ENCODE data around the gene CUX1.
"Not testable (repeated sequence)": the region's sequence is repeated elsewhere in the genome, so short reads cannot be mapped to it uniquely, and the experiment has no call there.

The CUX1 gene

DNA sequence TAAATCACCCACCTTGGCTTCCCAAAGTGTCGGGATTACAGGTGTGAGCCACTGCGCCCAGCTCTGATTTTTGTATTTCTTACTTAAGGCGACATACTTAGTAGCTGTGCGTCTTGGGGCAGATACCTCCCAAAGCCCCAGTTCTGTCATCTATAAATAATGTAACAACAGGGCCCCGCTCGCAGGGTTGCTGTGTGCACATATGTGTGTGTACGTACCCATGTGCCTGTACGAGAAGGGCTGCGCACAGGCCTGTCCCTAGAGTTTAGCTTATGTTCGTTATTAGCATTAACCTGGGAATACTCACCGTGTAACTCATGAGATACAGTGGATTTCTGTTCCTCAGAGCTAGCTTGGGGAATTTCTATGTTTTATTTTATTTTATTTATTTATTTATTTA, 103.6 kb downstream of the CUX1 start:
- H3K4me1 ChIP-seq (ENCODE audit: low read depth, poor library complexity, severe bottlenecking) = no peaks in the 10 kb centered on the region
- 0 out of 2 replicates have a peak, but pooled peaks cover 5% of the 10 kb centered on the region for H3K79me2 ChIP-seq (ENCODE audit: insufficient read depth, low read depth)
- TF ChIP-seq, protein P1, sequence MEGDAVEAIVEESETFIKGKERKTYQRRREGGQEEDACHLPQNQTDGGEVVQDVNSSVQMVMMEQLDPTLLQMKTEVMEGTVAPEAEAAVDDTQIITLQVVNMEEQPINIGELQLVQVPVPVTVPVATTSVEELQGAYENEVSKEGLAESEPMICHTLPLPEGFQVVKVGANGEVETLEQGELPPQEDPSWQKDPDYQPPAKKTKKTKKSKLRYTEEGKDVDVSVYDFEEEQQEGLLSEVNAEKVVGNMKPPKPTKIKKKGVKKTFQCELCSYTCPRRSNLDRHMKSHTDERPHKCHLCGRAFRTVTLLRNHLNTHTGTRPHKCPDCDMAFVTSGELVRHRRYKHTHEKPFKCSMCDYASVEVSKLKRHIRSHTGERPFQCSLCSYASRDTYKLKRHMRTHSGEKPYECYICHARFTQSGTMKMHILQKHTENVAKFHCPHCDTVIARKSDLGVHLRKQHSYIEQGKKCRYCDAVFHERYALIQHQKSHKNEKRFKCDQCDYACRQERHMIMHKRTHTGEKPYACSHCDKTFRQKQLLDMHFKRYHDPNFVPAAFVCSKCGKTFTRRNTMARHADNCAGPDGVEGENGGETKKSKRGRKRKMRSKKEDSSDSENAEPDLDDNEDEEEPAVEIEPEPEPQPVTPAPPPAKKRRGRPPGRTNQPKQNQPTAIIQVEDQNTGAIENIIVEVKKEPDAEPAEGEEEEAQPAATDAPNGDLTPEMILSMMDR (conservative IDR thresholded peaks at IDR 0.05; ENCODE audit: low read depth, low read length) = no peak
- no peak overlapping the region for H3K4me3 ChIP-seq (IDR thresholded peaks at IDR 0.05; ENCODE audit: insufficient read depth, low read depth, low read length)
- no peak overlapping the region for H3K9ac ChIP-seq
- no peaks in the 10 kb centered on the region for H3K27me3 ChIP-seq (ENCODE audit: insufficient read depth, low read depth)
- no peak overlapping the region for H3K4me2 ChIP-seq
- H3K27ac ChIP-seq = no peak overlapping the region
- peaks cover 5% of the 10 kb centered on the region; the same call in 1 of the 2 replicates for H3K36me3 ChIP-seq (ENCODE audit: insufficient read depth)
- no peaks in the 10 kb centered on the region for H4K20me1 ChIP-seq (ENCODE audit: insufficient read depth)
- H2AFZ ChIP-seq (ENCODE audit: low read depth) = no peak overlapping the region

DNA sequence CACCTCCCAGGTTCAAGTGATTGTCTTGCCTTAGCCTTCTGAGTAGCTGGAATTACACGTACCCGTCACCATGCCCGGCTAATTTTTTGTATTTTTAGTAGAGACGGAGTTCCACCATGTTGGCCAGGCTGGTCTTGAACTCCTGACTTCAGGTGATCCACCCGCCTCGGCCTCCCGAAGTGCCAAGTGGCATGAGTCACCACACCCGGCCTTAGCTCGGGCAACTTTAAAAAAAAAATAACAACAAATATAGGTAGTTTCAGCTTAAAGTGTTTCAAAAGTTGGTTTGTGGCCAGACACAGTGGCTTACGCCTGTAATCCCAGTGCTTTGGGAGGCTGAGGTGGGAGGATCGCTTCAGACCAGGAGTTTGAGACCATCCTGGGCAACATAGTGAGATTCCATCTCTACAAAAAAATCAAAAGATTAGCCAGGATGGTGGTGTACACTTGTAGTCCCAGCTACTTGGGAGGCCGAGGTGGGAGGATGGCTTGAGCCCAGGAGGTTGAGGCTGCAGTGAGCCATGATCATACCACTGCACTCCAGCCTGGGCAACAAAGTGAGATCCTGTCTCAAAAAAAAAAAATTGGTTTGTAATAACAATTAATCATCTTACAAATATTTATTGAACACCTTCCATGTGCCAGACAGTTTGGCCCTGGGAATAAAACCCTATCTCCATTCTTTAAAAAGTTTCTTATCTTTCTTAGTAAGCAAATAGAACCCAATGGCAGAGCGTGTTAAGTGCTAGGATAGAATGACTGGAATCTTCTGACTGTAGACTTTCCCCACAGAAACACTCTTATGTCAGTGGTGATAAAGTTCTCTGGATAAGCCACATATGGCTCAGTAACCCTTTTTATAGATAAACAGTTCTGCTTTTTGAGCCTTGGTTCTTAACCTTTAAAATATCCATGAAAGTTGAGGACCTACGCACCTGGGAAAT, 104.4 kb downstream of the CUX1 start:
- not testable (repeated sequence) for H3K4me1 ChIP-seq (ENCODE audit: low read depth, poor library complexity, severe bottlenecking); H3K36me3 ChIP-seq (ENCODE audit: insufficient read depth); H3K27ac ChIP-seq; H3K79me2 ChIP-seq (ENCODE audit: insufficient read depth, low read depth); H3K9ac ChIP-seq; H3K27me3 ChIP-seq (ENCODE audit: insufficient read depth, low read depth); H3K4me2 ChIP-seq; H2AFZ ChIP-seq (ENCODE audit: low read depth); H4K20me1 ChIP-seq (ENCODE audit: insufficient read depth); H3K4me3 ChIP-seq (IDR thresholded peaks at IDR 0.05; ENCODE audit: insufficient read depth, low read depth, low read length)

- H4K20me1 ChIP-seq (ENCODE audit: insufficient read depth) = no peaks in the 10 kb centered on the region
- H3K79me2 ChIP-seq (ENCODE audit: insufficient read depth, low read depth) = 0 out of 2 replicates have a peak, but pooled peaks cover 5% of the 10 kb centered on the region
- H3K4me2 ChIP-seq = no peak overlapping the region
Measured at GRCh38 chr7:101922631-101923601, 105.5 kb downstream of the CUX1 start.

GRCh38 chr7:101923602-101923985, 106.2 kb downstream of the CUX1 start:
- Histone ChIP-seq H3K27me3 (ENCODE audit: insufficient read depth, low read depth) (no peaks in the 10 kb centered on the region), H2AFZ (ENCODE audit: low read depth) (no peak overlapping the region), H3K9ac (no peak overlapping the region), H3K4me3 (IDR thresholded peaks at IDR 0.05; ENCODE audit: insufficient read depth, low read depth, low read length) (no peak overlapping the region), H3K36me3 (ENCODE audit: insufficient read depth) (no peaks in the 10 kb centered on the region; the same call in 1 of the 2 replicates), H3K79me2 (ENCODE audit: insufficient read depth, low read depth) (0 out of 2 replicates have a peak, but pooled peaks cover 5% of the 10 kb centered on the region), H3K27ac (no peak overlapping the region), H3K4me1 (ENCODE audit: low read depth, poor library complexity, severe bottlenecking) (no peaks in the 10 kb centered on the region), H4K20me1 (ENCODE audit: insufficient read depth) (no peaks in the 10 kb centered on the region), H3K4me2 (no peak overlapping the region)
- TF ChIP-seq, protein P1 (conservative IDR thresholded peaks at IDR 0.05; ENCODE audit: low read depth, low read length) = no peak

More at GRCh38 chr7:101922631-101923601, 105.5 kb downstream of the CUX1 start:
- no peaks in the 10 kb centered on the region for H3K27me3 ChIP-seq (ENCODE audit: insufficient read depth, low read depth)
- TF ChIP-seq, protein P1 (conservative IDR thresholded peaks at IDR 0.05; ENCODE audit: low read depth, low read length) = no peak
- H3K36me3 ChIP-seq (ENCODE audit: insufficient read depth) = peaks cover 2% of the 10 kb centered on the region; the same call in 1 of the 2 replicates
- H3K4me3 ChIP-seq (IDR thresholded peaks at IDR 0.05; ENCODE audit: insufficient read depth, low read depth, low read length) = no peak overlapping the region
- no peaks in the 10 kb centered on the region for H3K4me1 ChIP-seq (ENCODE audit: low read depth, poor library complexity, severe bottlenecking)
- H3K27ac ChIP-seq = no peak overlapping the region
- H2AFZ ChIP-seq (ENCODE audit: low read depth) = no peak overlapping the region
- no peak overlapping the region for H3K9ac ChIP-seq

All from KMS-11 (cell line).